DOHH2 (cell line): Measurements from ENCODE around the gene PLCXD1.

Experiments used
- H3F3A ChIP-seq: fragments of 200-600 bp; sonication (generic), shearing (Covaris generic); 2 replicates; pipeline ENCODE4 v1.6.0; 2016; ENCODE audit warnings: antibody characterized with exemption, mild to moderate bottlenecking; ENCODE audit not compliant: control insufficient read depth, insufficient read depth
- H3K27ac ChIP-seq: fragments of 200-600 bp; sonication (generic); 2 replicates; pipeline ENCODE4 v1.5.1; 2014; ENCODE audit warnings: low read depth, mild to moderate bottlenecking, low read length, moderate library complexity
- H3K27me3 ChIP-seq: fragments of 200-600 bp; sonication (generic); 2 replicates; pipeline ENCODE4 v1.6.1; 2014; ENCODE audit warnings: mild to moderate bottlenecking, low read length, mixed read lengths; ENCODE audit not compliant: control insufficient read depth
- H3K36me3 ChIP-seq: fragments of 200-600 bp; sonication (generic); 2 replicates; pipeline ENCODE4 v1.6.1; 2014; ENCODE audit warnings: mild to moderate bottlenecking, low read length, moderate library complexity, mixed read lengths; ENCODE audit not compliant: control insufficient read depth
- H3K4me1 ChIP-seq: fragments of 200-600 bp; sonication (generic); 2 replicates; pipeline ENCODE4 v1.6.1; 2014; ENCODE audit warnings: mild to moderate bottlenecking, low read length, mixed read lengths; ENCODE audit not compliant: control insufficient read depth
- H3K4me2 ChIP-seq: fragments of 200-600 bp; sonication (generic); 2 replicates; pipeline ENCODE4 v1.6.0; 2014; ENCODE audit warnings: mild to moderate bottlenecking, low read length, moderate library complexity
- H3K4me3 ChIP-seq: fragments of 200-600 bp; sonication (generic); 2 replicates; pipeline ENCODE4 v1.5.1; 2014; ENCODE audit warnings: mild to moderate bottlenecking, low read length, mixed read lengths
- H3K79me2 ChIP-seq: fragments of 200-600 bp; sonication (generic); 2 replicates; pipeline ENCODE4 v1.6.1; 2014; ENCODE audit warnings: mild to moderate bottlenecking, low read length, mixed read lengths; ENCODE audit not compliant: control insufficient read depth
- H3K9me2 ChIP-seq: fragments of 200-600 bp; sonication (generic); replicated peaks from 2 replicates; pipeline ENCODE4 v1.6.1; 2014; ENCODE audit warnings: mild to moderate bottlenecking, low read length, mixed read lengths; ENCODE audit not compliant: control insufficient read depth
- H3K9me3 ChIP-seq: fragments of 200-600 bp; sonication (generic); 2 replicates; pipeline ENCODE4 v1.6.1; 2014; ENCODE audit warnings: antibody characterized with exemption, low read length, mixed read lengths; ENCODE audit not compliant: control insufficient read depth, insufficient read depth
- H4K20me1 ChIP-seq: fragments of 200-600 bp; sonication (generic); 2 replicates; pipeline ENCODE4 v1.6.0; 2014; ENCODE audit warnings: low read depth, mild to moderate bottlenecking, antibody characterized with exemption, low read length, moderate library complexity; ENCODE audit not compliant: control insufficient read depth, insufficient read depth
- CTCF ChIP-seq: fragments of 200-600 bp; sonication (generic); IDR thresholded peaks from one replicate; pipeline ENCODE4 v1.5.1; 2014; ENCODE audit warnings: antibody characterized with exemption, mild to moderate bottlenecking, low read depth, low read length; ENCODE audit not compliant: poor library complexity, severe bottlenecking
- EZH2phosphoT487 ChIP-seq: fragments of 200-600 bp; sonication (generic); IDR thresholded peaks from 2 replicates; pipeline ENCODE4 v1.6.1; 2017; ENCODE audit warnings: borderline replicate concordance, mild to moderate bottlenecking, antibody characterized with exemption, low read length, moderate library complexity, mixed read lengths

PLCXD1 gene

DNA sequence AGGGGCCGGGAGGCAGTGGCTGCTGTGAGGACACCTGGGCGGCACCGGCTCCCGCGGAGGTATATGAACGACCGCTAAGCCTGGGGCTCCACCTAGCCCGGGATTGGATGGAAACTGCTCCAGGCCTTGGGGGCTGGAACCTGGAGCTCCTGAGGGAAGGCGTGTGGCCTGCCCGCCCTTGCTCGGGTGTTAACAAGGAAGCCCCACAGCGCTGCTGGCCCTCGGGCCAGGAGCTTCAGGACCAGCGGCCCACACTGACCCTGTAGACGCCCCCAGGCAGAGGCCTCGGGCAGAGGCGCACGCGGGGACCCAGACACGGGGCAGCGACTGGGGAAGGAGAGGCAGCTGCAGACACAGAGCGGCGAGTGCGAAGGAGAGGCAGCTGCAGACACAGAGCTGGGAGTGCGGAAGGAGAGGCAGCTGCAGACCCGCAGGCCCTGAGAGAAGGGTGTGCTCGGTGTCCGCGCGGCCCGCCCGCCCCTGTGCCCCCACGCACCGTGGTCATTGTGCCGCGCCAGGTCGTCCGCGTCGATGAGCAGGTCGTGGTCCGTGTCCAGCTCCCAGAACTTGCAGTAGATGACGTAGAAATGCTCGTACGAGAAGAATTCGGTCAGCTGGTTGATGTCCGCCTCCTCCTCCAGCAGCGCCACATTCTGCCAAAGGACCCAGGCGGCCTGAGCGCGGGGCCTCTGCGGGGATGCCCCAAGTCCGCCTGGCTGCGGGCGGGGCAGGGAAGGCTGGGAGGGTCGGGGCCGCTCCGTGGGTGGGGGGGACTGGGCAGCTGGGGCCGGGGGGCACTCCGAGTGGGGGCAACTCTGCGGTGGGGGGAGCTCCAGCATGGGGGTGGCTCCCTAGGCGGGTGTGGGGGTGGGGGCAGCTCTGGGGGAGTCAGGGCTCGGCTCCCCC lies 64.1 kb downstream of the PLCXD1 start:
- TF ChIP-seq CTCF = no peak
- TF ChIP-seq EZH2phosphoT487 = no peak
- Histone ChIP-seq H3F3A (no peaks in the 10 kb centered on the region), H3K9me3 (peaks cover 32% of the 10 kb centered on the region; the same call in 1 of the 2 replicates), H3K27ac (no peak overlapping the region), H3K27me3 (no peaks in the 10 kb centered on the region), H3K36me3 (peaks cover 77% of the 10 kb centered on the region), H3K4me3 (no peak overlapping the region), H3K4me2 (no peak overlapping the region), H3K9me2 (no peaks in the 10 kb centered on the region), H3K79me2 (peaks cover 54% of the 10 kb centered on the region), H3K4me1 (no peaks in the 10 kb centered on the region), H4K20me1 (no peaks in the 10 kb centered on the region)

DNA sequence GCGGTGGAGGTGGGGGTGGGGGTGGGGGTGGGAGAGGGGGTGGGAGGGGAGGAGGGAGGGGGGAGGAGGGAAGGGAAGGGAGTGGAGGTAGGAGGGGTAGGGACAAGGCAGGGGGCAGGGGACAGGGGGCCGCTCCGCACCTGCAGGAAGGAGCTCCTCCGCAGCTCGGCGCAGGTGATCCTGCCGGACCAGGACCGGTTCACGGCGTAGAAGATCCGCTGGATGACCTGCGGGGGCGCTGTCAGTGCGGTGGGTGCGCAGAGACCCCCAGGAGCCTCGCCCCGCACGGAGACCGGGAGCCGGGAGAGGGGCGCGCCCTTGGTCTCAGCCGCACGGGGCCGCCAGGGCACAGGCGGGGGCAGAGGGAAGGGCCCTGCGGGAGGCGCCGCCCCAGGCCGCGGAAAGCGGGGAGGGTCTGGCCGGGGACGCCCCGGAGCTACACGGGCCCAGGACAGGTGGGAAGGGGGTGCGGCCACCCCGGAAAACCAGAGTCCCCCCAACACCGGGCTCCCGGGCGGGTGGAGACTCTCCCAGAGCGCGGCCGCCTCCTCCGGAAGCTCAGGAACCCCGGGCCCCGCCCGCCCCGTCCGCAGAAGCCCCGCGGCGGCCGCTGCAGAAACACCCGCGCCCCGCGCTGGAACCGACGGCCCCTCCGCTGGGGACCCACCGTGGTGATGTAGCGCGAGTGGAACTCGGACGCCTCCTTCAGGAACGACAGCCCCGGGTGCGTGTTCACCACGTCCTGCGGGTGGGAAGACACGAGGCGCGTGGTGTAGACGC lies 65.0 kb downstream of the PLCXD1 start:
- Histone ChIP-seq H3K27me3 (no peaks in the 10 kb centered on the region), H3F3A (no peaks in the 10 kb centered on the region), H3K9me2 (no peaks in the 10 kb centered on the region), H3K9me3 (peaks cover 29% of the 10 kb centered on the region; the same call in 1 of the 2 replicates), H3K36me3 (peaks cover 78% of the 10 kb centered on the region), H3K4me2 (no peak overlapping the region), H3K4me1 (no peaks in the 10 kb centered on the region), H3K79me2 (peaks cover 60% of the 10 kb centered on the region), H3K27ac (no peak overlapping the region), H4K20me1 (no peaks in the 10 kb centered on the region), H3K4me3 (no peak overlapping the region)
- no peak for TF ChIP-seq CTCF
- no peak for TF ChIP-seq EZH2phosphoT487

GRCh38 chrX:347351-348117 lies 66.4 kb downstream of the PLCXD1 start:
- Histone ChIP-seq H3K4me2 (no peak overlapping the region), H3K4me3 (no peak overlapping the region), H3F3A (no peaks in the 10 kb centered on the region), H4K20me1 (no peaks in the 10 kb centered on the region), H3K36me3 (peaks cover 81% of the 10 kb centered on the region), H3K27ac (no peak overlapping the region), H3K9me2 (no peaks in the 10 kb centered on the region), H3K4me1 (no peaks in the 10 kb centered on the region), H3K9me3 (peaks cover 26% of the 10 kb centered on the region; the same call in 1 of the 2 replicates), H3K27me3 (no peaks in the 10 kb centered on the region), H3K79me2 (peaks cover 69% of the 10 kb centered on the region)
- no peak for TF ChIP-seq CTCF
- no peak for TF ChIP-seq EZH2phosphoT487
